Smooth muscle cell (in vitro differentiated cells): Measurements from ENCODE around the gene PNKP. TPM values are rescaled to one million over a fixed set of nuclear protein-coding genes. Genes with fewer than 3 reads are reported as not detected.

Experiments used
- DNase-seq: peaks from one replicate; lab custom pipeline; 2025; ENCODE audit not compliant: unreplicated experiment; lab: John Stamatoyannopoulos, UW
- H2AFZ ChIP-seq: fragments of 200-600 bp; sonication (generic); 2 replicates; pipeline ENCODE4 v1.6.0; 2016; ENCODE audit warnings: antibody characterized with exemption, low read depth, mild to moderate bottlenecking
- H3F3A ChIP-seq: fragments of 200-600 bp; sonication (generic); 2 replicates; pipeline ENCODE4 v1.6.0; 2017; ENCODE audit warnings: antibody characterized with exemption, low read depth
- H3K27ac ChIP-seq: fragments of 200-600 bp; sonication (generic); 2 replicates; pipeline ENCODE4 v1.5.1; 2016; ENCODE audit warnings: low read depth, mild to moderate bottlenecking
- H3K27me3 ChIP-seq: fragments of 200-600 bp; sonication (generic); 2 replicates; pipeline ENCODE4 v1.6.1; 2016; ENCODE audit warnings: low read depth, mild to moderate bottlenecking
- H3K36me3 ChIP-seq: fragments of 200-600 bp; sonication (generic); 2 replicates; pipeline ENCODE4 v1.5.1; 2016; ENCODE audit warnings: low read depth
- H3K4me1 ChIP-seq: fragments of 200-600 bp; sonication (generic); 2 replicates; pipeline ENCODE4 v1.5.1; 2016; ENCODE audit warnings: low read depth
- H3K4me2 ChIP-seq: fragments of 200-600 bp; sonication (generic); 2 replicates; pipeline ENCODE4 v1.6.0; 2016; ENCODE audit warnings: mild to moderate bottlenecking
- H3K4me3 ChIP-seq: fragments of 200-600 bp; sonication (generic); 2 replicates; pipeline ENCODE4 v1.5.1; 2016; ENCODE audit warnings: mild to moderate bottlenecking
- H3K79me2 ChIP-seq: fragments of 200-600 bp; sonication (generic); 2 replicates; pipeline ENCODE4 v1.6.0; 2016; ENCODE audit warnings: low read depth, mild to moderate bottlenecking
- H3K9ac ChIP-seq: fragments of 200-600 bp; sonication (generic); 2 replicates; pipeline ENCODE4 v1.6.0; 2016; ENCODE audit warnings: low read depth
- H3K9me3 ChIP-seq: fragments of 200-600 bp; sonication (generic); replicated peaks from 2 replicates; pipeline ENCODE4 v1.5.1; 2016; ENCODE audit warnings: low read depth
- H4K20me1 ChIP-seq: fragments of 200-600 bp; sonication (generic); 2 replicates; pipeline ENCODE4 v1.6.0; 2016; ENCODE audit warnings: low read depth
- CTCF ChIP-seq: fragments of 200-600 bp; sonication (generic); IDR thresholded peaks from 2 replicates; pipeline ENCODE4 v1.5.1; 2017; ENCODE audit warnings: borderline replicate concordance, mild to moderate bottlenecking, antibody characterized with exemption; ENCODE audit not compliant: insufficient read depth, poor library complexity, severe bottlenecking
- WGBS: methylation state at CpG from one replicate; pipeline ENCODE4 v1.1.7; 2016; ENCODE audit warnings: low lambda C conversion rate; 5-methylcytosine and 5-hydroxymethylcytosine counted together
- polyA plus RNA-seq: library from polyadenylated mRNA; unstranded; fragments of >200 nt; fragmentation: Nextera tagmentation; extraction: Ambion mirVana; gene quantifications from 2 replicates; pipeline ENCODE4 v1.2.1, GENCODE V29; 2016
- total RNA-seq: library from RNA; depleted of rRNA; stranded (reverse); fragments of >200 nt; gene quantifications from 2 replicates; pipeline ENCODE4 v1.2.3, GENCODE V29; 2014

Gene PNKP
- total and polyA plus RNA-seq, 2 experiments from 2014 or later, result 15.3 to 42.4 TPM

- no peaks in the 10 kb centered on the region for H3K9me3 ChIP-seq
- TF ChIP-seq CTCF, result no peak
- H3K27me3 ChIP-seq, result no peaks in the 10 kb centered on the region
- no peaks in the 10 kb centered on the region for H3F3A ChIP-seq
- WGBS, result 97% methylated on average over 23 of the region's 23 CpGs
- no peak overlapping the region for H3K9ac ChIP-seq
- no peak overlapping the region for H2AFZ ChIP-seq
- no peaks in the 10 kb centered on the region for H3K4me1 ChIP-seq
- H3K27ac ChIP-seq, result no peak overlapping the region
- H3K4me2 ChIP-seq, result no peak overlapping the region
- no peaks in the 10 kb centered on the region for H3K79me2 ChIP-seq
- no peak for DNase-seq
- no peak overlapping the region for H3K4me3 ChIP-seq
- no peaks in the 10 kb centered on the region for H4K20me1 ChIP-seq
- H3K36me3 ChIP-seq, result no peaks in the 10 kb centered on the region
Measured at GRCh38 chr19:49889038-49889686, 21.8 kb upstream of the PNKP start.

GRCh38 chr19:49888510-49888824, 21.1 kb upstream of the PNKP start:
- Histone ChIP-seq H3K27ac (no peak overlapping the region), H3K4me1 (no peaks in the 10 kb centered on the region), H3F3A (no peaks in the 10 kb centered on the region), H3K9ac (no peak overlapping the region), H3K27me3 (no peaks in the 10 kb centered on the region), H3K79me2 (no peaks in the 10 kb centered on the region), H3K36me3 (no peaks in the 10 kb centered on the region), H3K4me2 (no peak overlapping the region), H4K20me1 (no peaks in the 10 kb centered on the region), H3K4me3 (no peak overlapping the region), H2AFZ (no peak overlapping the region), H3K9me3 (no peaks in the 10 kb centered on the region)
- WGBS, result 99% methylated on average over 10 of the region's 18 CpGs
- TF ChIP-seq CTCF, result no peak
- DNase-seq, result no peak

GRCh38 chr19:49887665-49888509, 20.5 kb upstream of the PNKP start:
- DNase-seq, result no peak
- no peaks in the 10 kb centered on the region for H3K79me2 ChIP-seq
- no peak overlapping the region for H3K4me2 ChIP-seq
- 95% methylated on average over 28 of the region's 54 CpGs for WGBS
- peaks cover 5% of the 10 kb centered on the region for H3K36me3 ChIP-seq
- H3K27ac ChIP-seq, result no peak overlapping the region
- no peak overlapping the region for H2AFZ ChIP-seq
- no peak overlapping the region for H3K4me3 ChIP-seq
- H3K27me3 ChIP-seq, result no peaks in the 10 kb centered on the region
- no peak overlapping the region for H3K9ac ChIP-seq
- no peak for TF ChIP-seq CTCF
- H3F3A ChIP-seq, result no peaks in the 10 kb centered on the region
- H3K4me1 ChIP-seq, result no peaks in the 10 kb centered on the region
- no peaks in the 10 kb centered on the region for H3K9me3 ChIP-seq
- H4K20me1 ChIP-seq, result no peaks in the 10 kb centered on the region
